DMS53 treated with DMSO at 0.1 percent for 48 hours (cell line): ENCODE results near the gene GALNS.
"Not testable (repeated sequence)": the region's sequence is repeated elsewhere in the genome, so short reads cannot be mapped to it uniquely, and the experiment has no call there.

Source experiments
- DNase-seq: peaks from one replicate; lab custom pipeline; 2025; ENCODE audit not compliant: unreplicated experiment; lab: John Stamatoyannopoulos, UW

Gene GALNS

GRCh38 chr16:88784856-88785105 is 72.0 kb downstream of the GALNS start:
- no peak for DNase-seq

GRCh38 chr16:88784074-88784855 is 72.5 kb downstream of the GALNS start:
- DNase-seq, result no peak

GRCh38 chr16:88783391-88784073 is 73.2 kb downstream of the GALNS start:
- no peak for DNase-seq

- no peak for DNase-seq
Observed at GRCh38 chr16:88782454-88783390, 74.0 kb downstream of the GALNS start.

- DNase-seq, result no peak
Observed at GRCh38 chr16:88781140-88782077, 75.3 kb downstream of the GALNS start.

GRCh38 chr16:88780142-88781062 is 76.3 kb downstream of the GALNS start:
- DNase-seq, result no peak

GRCh38 chr16:88779406-88780141 is 77.2 kb downstream of the GALNS start:
- DNase-seq, result no peak

- no peak for DNase-seq
Observed at GRCh38 chr16:88778541-88779065, 78.1 kb downstream of the GALNS start.

- DNase-seq, result no peak
Observed at GRCh38 chr16:88778271-88778525, 78.5 kb downstream of the GALNS start.

- DNase-seq, result no peak
Observed at GRCh38 chr16:88777471-88778270, 79.1 kb downstream of the GALNS start.

GRCh38 chr16:88775825-88776224 is 80.9 kb downstream of the GALNS start:
- no peak for DNase-seq

- no peak for DNase-seq
Observed at GRCh38 chr16:88774544-88775393, 82.0 kb downstream of the GALNS start.

- DNase-seq, result no peak
Observed at GRCh38 chr16:88773812-88774291, 82.9 kb downstream of the GALNS start.

GRCh38 chr16:88772871-88773811 is 83.6 kb downstream of the GALNS start:
- DNase-seq, result no peak

GRCh38 chr16:88771781-88772180 is 85.0 kb downstream of the GALNS start:
- not testable (repeated sequence) for DNase-seq

- DNase-seq, result no peak
Observed at GRCh38 chr16:88771294-88771772, 85.4 kb downstream of the GALNS start.
